Nephron progenitor cell (in vitro differentiated cells): ENCODE measurements around the gene NKX2-4.
"Not testable (repeated sequence)": the region's sequence is repeated elsewhere in the genome, so short reads cannot be mapped to it uniquely, and the experiment has no call there.

Source experiments
- DNase-seq: peaks from one replicate; pipeline ENCODE4 v3.0.0; 2021
- H3K27ac Mint-ChIP-seq: 2 replicates; pipeline ENCODE4 v1.8.0; 2021; ENCODE audit warnings: mild to moderate bottlenecking, moderate library complexity, mixed read lengths
- H3K27me3 Mint-ChIP-seq: 2 replicates; pipeline ENCODE4 v1.8.0; 2021; ENCODE audit warnings: mild to moderate bottlenecking, low read depth, mixed read lengths; ENCODE audit not compliant: poor library complexity
- H3K36me3 Mint-ChIP-seq: 2 replicates; pipeline ENCODE4 v1.8.0; 2021; ENCODE audit warnings: low read depth, mixed read lengths
- H3K4me1 Mint-ChIP-seq: 2 replicates; pipeline ENCODE4 v1.8.0; 2021; ENCODE audit warnings: mixed read lengths
- H3K4me3 Mint-ChIP-seq: 2 replicates; pipeline ENCODE4 v1.8.0; 2021; ENCODE audit warnings: mild to moderate bottlenecking, moderate library complexity, mixed read lengths
- H3K9me3 Mint-ChIP-seq: 2 replicates; pipeline ENCODE4 v1.8.0; 2021; ENCODE audit warnings: mild to moderate bottlenecking, moderate library complexity, mixed read lengths
- TF ChIP-seq, protein P1 (sequence below): fragments of 200-600 bp; sonication (generic); IDR thresholded peaks from 2 replicates; pipeline ENCODE4 v1.5.0; 2021; ENCODE audit warnings: antibody characterized with exemption

NKX2-4 gene

DNA sequence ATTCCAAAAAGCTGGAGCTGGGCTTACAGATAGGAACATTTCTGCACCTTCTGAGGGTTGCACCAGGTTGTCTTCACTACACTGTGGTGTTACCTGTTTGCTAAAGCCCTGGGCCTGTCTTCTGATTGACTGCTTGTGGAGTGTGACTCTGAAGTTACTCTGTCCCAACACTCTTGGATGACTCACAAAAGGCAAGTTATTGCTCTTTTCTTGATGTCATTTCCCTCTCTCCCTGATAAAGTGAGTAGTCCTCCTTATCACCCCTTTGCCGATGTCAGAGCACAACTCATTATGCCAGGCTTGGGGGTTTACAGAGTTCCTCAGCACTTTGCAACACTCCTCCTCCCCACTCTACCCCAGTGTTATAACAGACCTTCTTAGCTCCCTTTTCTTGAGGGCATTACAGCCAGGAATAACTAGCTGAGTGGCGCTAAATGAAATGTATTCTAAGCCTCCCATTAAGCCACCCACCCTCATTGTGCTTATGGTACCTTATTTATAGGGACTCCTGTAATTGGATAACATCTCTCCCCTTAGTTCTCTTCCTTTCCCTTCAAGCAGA, 36.1 kb upstream of the NKX2-4 start:
- DNase-seq = no peak
- Mint-ChIP-seq H3K9me3 (no peaks in the 10 kb centered on the region), H3K4me1 (peaks cover 11% of the 10 kb centered on the region), H3K27me3 (peaks cover 18% of the 10 kb centered on the region), H3K4me3 (no peak overlapping the region), H3K27ac (no peak overlapping the region), H3K36me3 (no peaks in the 10 kb centered on the region)
- TF ChIP-seq, protein P1, sequence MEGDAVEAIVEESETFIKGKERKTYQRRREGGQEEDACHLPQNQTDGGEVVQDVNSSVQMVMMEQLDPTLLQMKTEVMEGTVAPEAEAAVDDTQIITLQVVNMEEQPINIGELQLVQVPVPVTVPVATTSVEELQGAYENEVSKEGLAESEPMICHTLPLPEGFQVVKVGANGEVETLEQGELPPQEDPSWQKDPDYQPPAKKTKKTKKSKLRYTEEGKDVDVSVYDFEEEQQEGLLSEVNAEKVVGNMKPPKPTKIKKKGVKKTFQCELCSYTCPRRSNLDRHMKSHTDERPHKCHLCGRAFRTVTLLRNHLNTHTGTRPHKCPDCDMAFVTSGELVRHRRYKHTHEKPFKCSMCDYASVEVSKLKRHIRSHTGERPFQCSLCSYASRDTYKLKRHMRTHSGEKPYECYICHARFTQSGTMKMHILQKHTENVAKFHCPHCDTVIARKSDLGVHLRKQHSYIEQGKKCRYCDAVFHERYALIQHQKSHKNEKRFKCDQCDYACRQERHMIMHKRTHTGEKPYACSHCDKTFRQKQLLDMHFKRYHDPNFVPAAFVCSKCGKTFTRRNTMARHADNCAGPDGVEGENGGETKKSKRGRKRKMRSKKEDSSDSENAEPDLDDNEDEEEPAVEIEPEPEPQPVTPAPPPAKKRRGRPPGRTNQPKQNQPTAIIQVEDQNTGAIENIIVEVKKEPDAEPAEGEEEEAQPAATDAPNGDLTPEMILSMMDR = no peak

DNA sequence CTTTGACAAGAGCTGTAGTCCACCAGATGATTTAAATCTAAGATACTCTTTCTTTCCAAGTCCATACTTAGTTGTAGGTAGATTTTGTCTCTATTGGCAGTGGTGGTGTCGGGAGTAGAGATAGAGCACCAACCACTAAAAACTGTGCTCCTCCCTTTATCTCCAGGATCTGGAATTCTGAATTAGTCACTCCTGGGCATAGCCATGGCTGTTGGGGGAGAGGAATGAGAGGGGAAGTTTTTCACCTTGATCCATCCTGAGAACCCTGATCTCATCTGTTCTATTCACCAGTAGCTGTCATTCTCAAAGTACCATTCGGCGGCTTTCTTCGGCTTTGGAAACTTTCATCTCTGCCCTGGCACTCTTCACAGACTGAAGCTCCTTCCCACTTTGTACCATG, 35.6 kb upstream of the NKX2-4 start:
- no peaks in the 10 kb centered on the region for H3K9me3 Mint-ChIP-seq
- no peak overlapping the region for H3K27ac Mint-ChIP-seq
- no peaks in the 10 kb centered on the region for H3K36me3 Mint-ChIP-seq
- peaks cover 11% of the 10 kb centered on the region for H3K4me1 Mint-ChIP-seq
- peaks cover 21% of the 10 kb centered on the region for H3K27me3 Mint-ChIP-seq
- no peak overlapping the region for H3K4me3 Mint-ChIP-seq
- DNase-seq = no peak
- TF ChIP-seq, protein P1 = no peak

DNA sequence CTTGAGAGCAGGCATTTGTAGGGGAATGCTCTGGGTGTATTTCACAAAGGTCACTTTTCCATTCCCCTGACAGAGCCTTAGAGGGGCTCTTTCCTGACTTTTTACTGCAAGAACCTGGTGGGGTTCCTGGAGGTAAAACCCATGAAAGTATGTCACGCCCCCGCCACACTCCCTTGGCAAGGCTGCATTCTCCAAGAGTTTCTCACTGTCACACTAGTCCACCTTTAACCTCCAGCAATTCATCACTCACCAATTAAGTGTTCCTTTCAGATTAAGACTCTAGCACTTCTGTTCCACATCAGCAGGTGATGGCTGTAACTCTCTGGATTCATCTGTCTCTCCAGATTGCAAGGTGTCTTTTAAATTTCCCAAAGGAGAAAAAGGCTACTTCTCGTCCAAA, 32.7 kb upstream of the NKX2-4 start:
- peak; percentile 14 for DNase-seq
- no peaks in the 10 kb centered on the region for H3K36me3 Mint-ChIP-seq
- no peak overlapping the region for H3K4me3 Mint-ChIP-seq
- peaks cover 17% of the 10 kb centered on the region for H3K9me3 Mint-ChIP-seq
- TF ChIP-seq, protein P1 = no peak
- H3K4me1 Mint-ChIP-seq = peaks cover 11% of the 10 kb centered on the region
- H3K27ac Mint-ChIP-seq = peak overlapping the region; percentile 60
- peaks cover 21% of the 10 kb centered on the region for H3K27me3 Mint-ChIP-seq

DNA sequence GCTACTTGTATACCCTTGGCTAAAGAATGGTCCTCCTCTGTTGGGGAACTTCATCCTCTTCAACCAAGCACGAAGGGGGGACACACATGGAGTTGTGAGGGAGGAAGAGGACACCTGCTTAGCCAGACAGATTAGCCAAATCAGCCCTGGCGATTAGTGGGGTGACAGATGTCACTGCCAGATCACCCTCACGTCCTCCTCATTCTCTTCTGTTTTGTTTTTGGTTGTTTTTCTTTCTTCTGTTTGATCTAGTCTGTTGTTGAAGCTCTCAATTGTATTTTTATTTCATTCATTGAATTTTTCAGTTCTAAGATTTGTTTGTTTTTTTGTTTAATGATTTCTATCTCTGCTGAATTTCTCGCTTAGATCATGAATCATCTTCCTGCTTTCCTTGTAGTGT, 27.5 kb upstream of the NKX2-4 start:
- no peaks in the 10 kb centered on the region for H3K36me3 Mint-ChIP-seq
- H3K27ac Mint-ChIP-seq = no peak overlapping the region
- H3K4me1 Mint-ChIP-seq = peaks cover 4% of the 10 kb centered on the region
- peaks cover 48% of the 10 kb centered on the region for H3K9me3 Mint-ChIP-seq
- no peak for DNase-seq
- TF ChIP-seq, protein P1 = no peak
- H3K27me3 Mint-ChIP-seq = peaks cover 12% of the 10 kb centered on the region
- H3K4me3 Mint-ChIP-seq = no peak overlapping the region

DNA sequence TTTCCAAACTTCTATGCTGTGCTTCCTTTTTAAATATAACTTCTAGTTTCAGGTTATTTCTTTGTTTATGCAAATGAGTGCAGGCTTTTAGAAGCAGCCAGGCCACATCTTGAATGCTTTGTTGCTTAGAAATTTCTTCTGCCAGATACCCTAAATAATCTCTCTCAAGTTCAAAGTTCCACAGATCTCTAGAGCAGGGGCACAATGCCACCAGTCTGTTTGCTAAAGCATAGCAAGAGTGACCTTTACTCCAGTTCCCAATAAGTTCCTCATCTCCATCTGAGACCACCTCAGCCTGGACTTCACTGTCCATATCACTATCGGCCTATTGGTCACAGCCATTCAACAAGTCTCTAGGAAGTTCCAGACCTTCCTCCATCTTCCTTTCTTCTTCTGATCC, 26.4 kb upstream of the NKX2-4 start:
- DNase-seq, H3K36me3 Mint-ChIP-seq, H3K4me1 Mint-ChIP-seq, H3K4me3 Mint-ChIP-seq, H3K27ac Mint-ChIP-seq: not testable (repeated sequence)
- H3K9me3 Mint-ChIP-seq = peaks cover 48% of the 10 kb centered on the region
- H3K27me3 Mint-ChIP-seq = peaks cover 12% of the 10 kb centered on the region

DNA sequence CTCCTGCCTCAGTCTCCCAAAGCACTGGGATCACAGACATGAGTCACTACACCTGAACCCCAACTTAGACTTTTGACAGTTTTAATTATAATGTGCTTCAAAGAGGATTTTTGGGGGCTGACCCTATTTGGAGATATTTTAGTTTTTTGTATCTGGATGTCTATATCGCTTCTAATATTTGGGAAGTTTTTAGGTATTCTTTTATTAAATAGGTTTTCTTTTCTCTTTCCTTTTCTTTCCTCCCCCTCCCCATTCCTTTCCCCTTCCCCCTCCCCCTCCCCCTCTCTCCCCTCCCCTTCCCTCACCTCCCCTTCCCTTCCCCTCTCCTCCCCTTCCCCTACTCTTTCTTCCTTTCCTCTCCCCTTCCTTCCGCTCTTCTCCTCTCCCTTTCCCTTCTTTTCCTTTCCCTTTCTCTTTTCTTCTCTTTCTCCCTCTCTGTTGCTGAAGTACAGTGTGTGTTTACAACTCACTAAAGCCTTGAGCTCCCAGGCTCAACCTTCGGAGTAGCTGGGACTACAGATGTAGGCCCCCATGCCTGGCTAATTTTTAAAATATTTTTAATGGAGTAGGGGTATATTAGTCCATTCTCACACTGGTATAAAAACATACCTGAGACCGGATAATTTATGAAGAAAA, 24.4 kb upstream of the NKX2-4 start:
- H3K27ac Mint-ChIP-seq = no peak overlapping the region
- H3K27me3 Mint-ChIP-seq = peaks cover 11% of the 10 kb centered on the region
- no peaks in the 10 kb centered on the region for H3K36me3 Mint-ChIP-seq
- H3K9me3 Mint-ChIP-seq = peaks cover 61% of the 10 kb centered on the region
- no peaks in the 10 kb centered on the region for H3K4me1 Mint-ChIP-seq
- TF ChIP-seq, protein P1 = no peak
- no peak for DNase-seq
- H3K4me3 Mint-ChIP-seq = no peak overlapping the region

DNA sequence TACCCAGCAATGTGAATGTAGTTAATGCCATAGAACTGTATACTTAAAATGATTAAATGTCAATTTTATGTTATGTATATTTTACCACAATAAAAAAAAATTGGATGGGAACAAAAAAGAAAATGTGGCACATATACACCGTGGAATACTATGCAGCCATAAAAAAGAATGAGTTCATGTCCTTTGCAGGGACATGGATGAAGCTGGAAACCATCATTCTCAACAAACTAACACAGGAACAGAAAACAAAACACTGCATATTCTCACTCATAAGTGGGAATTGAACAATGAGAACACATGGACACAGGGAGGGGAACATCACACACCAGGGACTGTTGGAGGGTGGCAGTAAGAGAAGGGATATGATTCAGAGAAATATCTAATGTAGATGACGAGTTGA, 21.8 kb upstream of the NKX2-4 start:
- not testable (repeated sequence) for DNase-seq, H3K4me3 Mint-ChIP-seq, H3K27ac Mint-ChIP-seq, H3K4me1 Mint-ChIP-seq, H3K36me3 Mint-ChIP-seq
- Mint-ChIP-seq H3K27me3 (peaks cover 17% of the 10 kb centered on the region), H3K9me3 (peaks cover 51% of the 10 kb centered on the region)

DNA sequence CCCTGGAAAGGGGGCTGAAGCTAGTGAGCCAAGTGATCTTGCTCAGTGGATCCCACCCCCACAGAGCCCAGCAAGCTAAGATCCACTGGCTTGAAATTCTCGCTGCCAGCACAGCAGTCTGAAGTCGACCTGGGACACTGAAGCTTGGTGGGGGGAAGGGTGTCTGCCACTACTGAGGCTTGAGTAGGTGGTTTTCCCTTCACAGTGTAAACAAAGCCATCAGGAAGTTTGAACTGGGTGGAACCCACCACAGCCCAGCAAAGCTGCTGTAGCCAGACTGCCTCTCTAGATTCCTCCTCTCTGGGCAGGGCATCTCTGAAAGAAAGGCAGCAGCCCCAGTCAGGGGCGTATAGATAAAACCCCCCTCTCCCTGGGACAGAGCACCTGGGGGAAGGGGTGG, 16.7 kb upstream of the NKX2-4 start:
- not testable (repeated sequence) for DNase-seq, H3K36me3 Mint-ChIP-seq, H3K4me3 Mint-ChIP-seq, H3K27ac Mint-ChIP-seq, H3K4me1 Mint-ChIP-seq
- Mint-ChIP-seq H3K27me3 (peaks cover 34% of the 10 kb centered on the region), H3K9me3 (peaks cover 55% of the 10 kb centered on the region)
